Kidney (tissue), 14 donors: ENCODE results near the gene FAIM. TPM values are rescaled to one million over a fixed set of nuclear protein-coding genes. Genes with fewer than 3 reads are reported as not detected.

ENCODE experiments used
- DNase-seq, 5 donors: peaks; one replicate each; pipeline ENCODE4 v3.0.0-alpha.2; 2013 to 2020
- FAIRE-seq: peaks from 2 replicates; lab custom pipeline; 2012; peaks lifted over from hg19 to GRCh38; lab: Jason Lieb, UNC
- H3K27ac ChIP-seq, 2 donors: one replicate each; pipeline ENCODE4 v1.7.0; 2013; ENCODE audit warnings: low read depth in 2 of 2, low read length in 2 of 2, inconsistent platforms in 1 of 2
- H3K27me3 ChIP-seq: one replicate; pipeline ENCODE4 v1.7.1; 2013; ENCODE audit warnings: low read length, inconsistent platforms; ENCODE audit not compliant: control insufficient read depth, insufficient read depth
- H3K36me3 ChIP-seq, 3 donors: one replicate each; pipeline versions ENCODE4 v1.7.0 to v1.7.1; 2013; ENCODE audit warnings: low read length in 3 of 3, control low read depth in 1 of 3, inconsistent platforms in 1 of 3; ENCODE audit not compliant: insufficient read depth in 3 of 3, control insufficient read depth in 2 of 3
- H3K4me1 ChIP-seq, 3 donors: one replicate each; pipeline versions ENCODE4 v1.7.0 to v1.7.1; 2013; ENCODE audit warnings: low read length in 3 of 3, inconsistent platforms in 1 of 3, low read depth in 1 of 3; ENCODE audit not compliant: control insufficient read depth in 2 of 3, insufficient read depth in 2 of 3
- H3K4me3 ChIP-seq, 3 donors: one replicate each; pipeline versions ENCODE4 v1.7.0 to v1.8.1; 2013; ENCODE audit warnings: low read length in 3 of 3, control low read depth in 1 of 3, inconsistent platforms in 1 of 3
- H3K9ac ChIP-seq, 3 donors: one replicate each; pipeline versions ENCODE4 v1.7.0 to v1.7.1; 2013; ENCODE audit warnings: low read length in 3 of 3, control low read depth in 1 of 3, inconsistent platforms in 1 of 3
- H3K9me3 ChIP-seq, 3 donors: one replicate each; pipeline versions ENCODE4 v1.7.0 to v1.7.1; 2013; ENCODE audit warnings: low read length in 3 of 3, control low read depth in 1 of 3, inconsistent platforms in 1 of 3; ENCODE audit not compliant: control insufficient read depth in 2 of 3, insufficient read depth in 1 of 3
- CTCF ChIP-seq: IDR thresholded peaks from 3 replicates; pipeline ENCODE4 v1.5.1; 2012; ENCODE audit warnings: mild to moderate bottlenecking, moderate library complexity, borderline replicate concordance; ENCODE audit not compliant: insufficient read depth; ENCODE audit errors: extremely low read depth
- intact Hi-C: fragments of 100-400 bp; cut with DNase I; formaldehyde crosslinking; loops from one replicate; pipeline ENCODE4 v1.11.1; 2022
- polyA plus RNA-seq: library from polyadenylated mRNA; stranded (reverse); fragments of 350-450 nt; fragmentation: Illumina TruSeq; extraction: RNeasy Lipid Tissue Mini Kit (QIAGEN cat#74804); gene quantifications from one replicate; pipeline ENCODE4 v1.2.3, GENCODE V29; 2014; ENCODE audit warnings: low read depth, low replicate concordance; ENCODE audit not compliant: insufficient read depth
- total RNA-seq: library from RNA; stranded (reverse); fragmentation: NEBNext Ultra II Directional; extraction: Animal tissue kit (Norgen Biotek cat#: 25700); gene quantifications from one replicate; pipeline ENCODE4 v1.2.1, GENCODE V29; 2021
- donor health status: control.
- donor health status: control.
- donor health status: control.
- donor health status: control.
- donor health status: control.
- donor health status: DM: yes; HTN: yes; CAD: no.
- donor health status: Normal renal cell carcinoma (clear cell type).

Gene FAIM
- total and polyA plus RNA-seq, 2 donors from 2014 or later: 18.3 to 23.0 TPM

GRCh38 chr3:138591392-138591791 is 17.2 kb upstream of the FAIM start:
- Histone ChIP-seq H3K4me3 (no peak overlapping the region), H3K27ac (no peak overlapping the region), H3K36me3 (no peaks in the 10 kb centered on the region), H3K9me3 (no peaks in the 10 kb centered on the region), H3K4me1 (peaks cover 0 to 2% (median 0%) of the 10 kb centered on the region in 3 donors), H3K27me3 (no peaks in the 10 kb centered on the region), H3K9ac (no peak overlapping the region)
- intact Hi-C loops: loop anchor here (5.0 kb wide), 1 partner anchor 326 kb away; no protein-coding TSS in a partner anchor
- no peak for TF ChIP-seq CTCF
- no peak for FAIRE-seq
- DNase-seq: no peak

DNA sequence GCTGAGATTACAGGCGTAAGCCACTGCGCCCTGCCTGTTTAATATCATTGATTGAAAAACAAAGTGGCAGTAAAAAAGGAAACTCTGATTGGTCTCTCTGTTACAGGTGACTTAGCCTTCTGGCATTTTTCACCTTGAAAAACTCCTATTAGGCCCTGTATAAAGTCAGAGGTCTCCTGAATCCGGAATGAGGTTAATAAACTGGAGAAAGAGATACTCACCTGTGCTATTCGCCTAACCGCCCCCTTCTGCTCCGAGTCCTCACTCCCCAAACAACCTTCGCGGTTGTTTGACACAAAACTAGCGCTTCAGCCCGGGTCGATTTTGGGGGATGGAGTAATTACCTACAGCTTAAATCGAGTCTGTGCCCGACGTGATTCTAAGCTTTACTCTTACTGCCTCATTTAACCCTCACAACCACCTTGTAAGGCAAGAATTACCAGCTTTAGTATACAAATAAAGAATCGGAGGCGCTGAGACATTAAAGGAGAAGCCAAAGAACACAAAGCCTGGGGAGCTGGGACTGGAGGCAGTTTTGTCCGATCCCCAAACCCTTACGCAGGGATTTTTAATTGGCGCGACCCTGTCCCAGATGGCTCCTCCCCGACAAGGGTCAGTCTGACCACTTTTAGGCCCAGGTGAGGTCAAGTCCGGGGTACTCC is 15.0 kb upstream of the FAIM start:
- Histone ChIP-seq H3K27me3 (no peaks in the 10 kb centered on the region), H3K36me3 (no peaks in the 10 kb centered on the region), H3K27ac (peak overlapping the region; percentile 80 to 97), H3K4me1 (peaks cover 0 to 5% (median 4%) of the 10 kb centered on the region in 3 donors), H3K9ac (peak overlapping the region; percentile 86 to 99 (median 95)), H3K9me3 (peaks cover 0 to 4% (median 0%) of the 10 kb centered on the region in 3 donors), H3K4me3 (peak overlapping the region; percentile 89 to 98 (median 92))
- DNase-seq: no peak
- intact Hi-C loops: loop anchor here (5.0 kb wide), 1 partner anchor 324 kb away; no protein-coding TSS in a partner anchor
- no peak for TF ChIP-seq CTCF
- FAIRE-seq: no peak

DNA sequence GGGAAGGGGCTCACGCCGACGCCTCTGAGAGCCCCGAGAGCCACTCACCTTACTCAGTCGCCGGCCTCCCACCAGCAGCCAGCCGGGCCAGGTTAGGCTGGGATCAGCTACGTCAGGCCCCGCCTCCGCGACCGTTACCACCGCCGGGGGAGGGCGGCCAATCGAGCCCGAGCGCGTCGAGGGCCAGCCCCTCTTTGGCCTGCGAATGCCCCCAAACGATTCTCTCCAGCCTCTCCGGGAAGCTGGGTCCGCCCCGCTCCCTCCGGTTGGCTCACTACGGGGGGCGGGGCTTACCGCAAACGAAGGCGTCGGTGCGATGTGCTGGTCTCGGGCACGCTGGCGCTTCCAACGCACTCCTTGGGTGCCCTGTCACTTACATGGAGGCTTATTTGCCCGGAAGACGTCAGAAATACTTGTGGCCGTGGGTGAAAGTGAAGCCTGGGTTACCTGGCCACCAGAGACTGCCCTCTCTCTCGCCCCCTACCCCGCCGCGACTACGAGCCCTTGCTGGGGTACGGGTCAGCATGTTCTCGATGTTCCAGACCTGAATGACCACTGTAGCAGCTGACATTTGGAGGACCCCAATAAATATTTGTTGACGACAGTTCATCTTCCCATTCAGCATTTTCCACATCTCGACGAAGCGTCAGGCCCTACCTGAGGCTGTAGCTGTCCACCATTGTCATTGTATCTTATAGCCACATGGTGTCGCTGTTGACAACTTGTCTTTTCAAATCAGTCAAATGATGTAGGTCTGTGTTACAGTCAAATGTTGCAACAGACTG is 14.2 kb upstream of the FAIM start, which contains the start of gene CEP70:
TSS of gene CEP70 (minus strand) at position 111 of the 785 bp plus-strand sequence. CDS start 21,333 bp downstream, outside the sequence.
- Histone ChIP-seq H3K4me1 (peaks cover 0 to 5% (median 4%) of the 10 kb centered on the region in 3 donors), H3K27ac (peak within 1 kb of the TSS; percentile 95 to 97), H3K9ac (peak within 1 kb of the TSS; percentile 92 to 99 (median 95)), H3K9me3 (peaks cover 0 to 6% (median 0%) of the 10 kb centered on the region in 3 donors), H3K36me3 (no peaks in the 10 kb centered on the region), H3K27me3 (no peaks in the 10 kb centered on the region), H3K4me3 (peak within 1 kb of the TSS; percentile 91 to 98 (median 92))
- peak; percentile 72 for FAIRE-seq
- intact Hi-C loops: loop anchor here (5.0 kb wide), 1 partner anchor 323 kb away; no protein-coding TSS in a partner anchor
- DNase-seq: peak; percentile 97 to 99 (median 98)
- peak; percentile 96 for TF ChIP-seq CTCF
